AG08395 (cell line): Measurements from ENCODE around the gene OVAAL.

Experiments
- DNase-seq: peaks from one replicate; pipeline ENCODE4 v3.0.0; 2012; ENCODE audit warnings: mixed read lengths, low spot score

Gene OVAAL

DNA sequence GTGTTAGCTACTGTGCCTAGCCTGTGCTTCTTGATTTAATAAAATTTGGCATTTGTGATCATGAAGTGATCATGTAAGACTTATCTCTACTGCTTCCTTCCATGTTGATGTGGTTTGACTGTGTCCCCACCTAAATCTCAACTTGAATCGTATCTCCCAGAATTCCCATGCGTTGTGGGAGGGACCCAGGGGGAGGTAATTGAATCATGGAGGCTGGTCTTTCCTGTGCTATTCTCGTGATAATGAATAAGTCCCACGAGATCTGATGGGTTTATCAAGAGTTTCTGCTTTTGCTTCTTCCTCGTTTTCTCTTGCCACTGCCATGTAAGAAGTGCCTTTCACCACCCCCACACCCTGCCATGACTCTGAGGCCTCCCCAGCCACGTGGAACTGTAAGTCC lies at the start of gene OVAAL:
Gene OVAAL (plus strand): TSS at position 301 of the 400 bp plus-strand sequence.
- no peak for DNase-seq

DNA sequence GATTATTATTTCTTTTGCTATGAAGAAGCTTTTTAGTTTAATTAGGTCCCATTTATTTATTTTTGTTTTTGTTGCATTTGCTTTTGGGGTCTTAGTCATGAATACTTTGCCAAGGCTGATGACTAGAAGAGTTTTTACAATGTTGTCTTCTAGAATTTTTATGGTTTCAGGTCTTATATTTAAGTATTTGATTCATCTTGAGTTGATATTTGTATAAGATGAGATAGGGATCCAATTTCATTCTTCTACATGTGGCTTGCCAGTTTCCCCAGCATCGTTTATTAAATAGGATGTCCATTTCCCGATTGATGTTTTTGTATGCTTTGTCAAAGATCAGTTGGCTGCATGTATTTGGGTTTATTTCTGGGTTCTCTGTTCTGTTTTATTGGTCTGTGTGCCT lies 47.9 kb upstream of the OVAAL start:
- no peak for DNase-seq

DNA sequence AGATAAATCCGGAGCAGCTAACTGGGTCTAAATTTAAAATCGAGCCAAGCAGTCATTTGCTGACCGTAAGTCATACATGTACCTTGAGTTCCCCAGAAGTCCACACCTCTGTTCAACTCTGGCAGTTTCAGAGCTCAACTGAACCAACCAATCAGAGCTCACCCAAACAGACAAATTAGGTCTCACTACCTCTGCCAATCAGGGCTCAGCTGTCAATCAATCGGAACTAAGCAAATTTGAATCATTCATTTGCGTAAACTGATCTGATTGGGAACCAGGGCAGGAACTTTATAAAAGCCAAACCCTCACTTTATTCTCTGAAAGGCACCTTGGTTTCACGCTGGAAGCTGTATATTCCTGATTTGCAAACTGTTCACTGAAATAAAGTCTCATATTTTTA lies 45.2 kb upstream of the OVAAL start:
- DNase-seq, result no peak

DNA sequence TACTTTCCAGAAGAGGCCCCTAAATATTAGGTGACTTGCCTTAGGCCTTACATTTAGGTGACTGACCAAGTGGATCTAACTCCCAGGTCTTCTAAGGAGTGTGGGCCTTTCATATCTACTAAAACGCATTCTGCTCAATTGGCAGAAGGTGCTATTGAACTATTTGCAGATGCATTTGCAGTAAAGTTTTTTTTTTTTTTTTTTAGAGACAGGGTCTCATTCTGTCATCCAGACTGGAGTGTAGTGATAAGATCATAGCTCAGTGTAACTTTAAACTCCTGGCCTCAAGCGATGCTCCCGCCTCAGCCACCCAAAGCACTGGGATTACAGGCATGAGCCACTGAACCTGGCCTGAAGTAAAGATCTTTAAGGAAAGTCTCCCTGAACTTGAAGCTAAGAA lies 43.4 kb upstream of the OVAAL start:
- DNase-seq, result no peak

DNA sequence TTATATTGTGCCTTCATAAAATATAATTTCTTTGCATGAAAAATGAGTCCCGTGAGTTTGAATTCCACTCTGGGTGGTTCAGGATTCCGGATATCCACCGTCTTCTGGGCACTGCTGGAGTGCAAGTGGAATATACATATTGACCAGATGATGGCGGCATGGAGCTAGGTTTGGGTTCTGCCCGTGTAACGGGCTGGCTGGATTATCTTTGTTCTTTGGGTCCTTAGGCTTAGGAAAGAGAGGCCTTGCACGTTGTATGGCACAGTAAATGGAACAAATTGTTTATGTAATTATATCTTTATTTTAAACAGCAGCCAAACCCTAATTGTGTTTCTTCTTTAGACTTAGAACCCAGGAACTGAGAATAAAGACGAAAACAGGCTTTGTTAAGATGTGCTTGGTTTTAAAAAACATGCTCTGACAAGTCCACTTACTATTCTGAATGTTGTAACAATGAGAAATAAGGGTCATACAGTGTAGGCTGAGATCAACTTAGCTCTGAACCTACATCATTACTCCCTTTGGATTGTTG lies 42.8 kb upstream of the OVAAL start:
- DNase-seq, result peak; percentile 87

DNA sequence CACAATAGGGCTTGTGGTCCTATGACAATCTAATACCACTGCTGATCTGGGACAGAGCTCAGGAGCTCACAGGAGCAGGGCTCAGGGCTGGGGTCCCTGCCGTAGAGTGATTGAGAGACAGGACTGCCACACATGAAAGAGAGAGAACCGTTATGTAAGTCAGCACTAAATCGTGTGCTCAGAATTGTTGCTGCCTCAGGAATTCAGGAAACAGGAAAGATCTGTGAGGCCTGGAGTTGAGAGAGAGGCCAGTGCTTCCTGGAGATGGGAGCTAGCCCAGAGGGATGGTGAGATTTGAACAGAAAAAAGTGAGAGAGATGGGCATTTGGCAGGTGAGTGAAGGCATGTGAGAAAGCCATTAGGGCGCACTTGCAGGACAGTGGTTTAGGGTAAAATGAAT lies 38.9 kb upstream of the OVAAL start:
- DNase-seq, result no peak

DNA sequence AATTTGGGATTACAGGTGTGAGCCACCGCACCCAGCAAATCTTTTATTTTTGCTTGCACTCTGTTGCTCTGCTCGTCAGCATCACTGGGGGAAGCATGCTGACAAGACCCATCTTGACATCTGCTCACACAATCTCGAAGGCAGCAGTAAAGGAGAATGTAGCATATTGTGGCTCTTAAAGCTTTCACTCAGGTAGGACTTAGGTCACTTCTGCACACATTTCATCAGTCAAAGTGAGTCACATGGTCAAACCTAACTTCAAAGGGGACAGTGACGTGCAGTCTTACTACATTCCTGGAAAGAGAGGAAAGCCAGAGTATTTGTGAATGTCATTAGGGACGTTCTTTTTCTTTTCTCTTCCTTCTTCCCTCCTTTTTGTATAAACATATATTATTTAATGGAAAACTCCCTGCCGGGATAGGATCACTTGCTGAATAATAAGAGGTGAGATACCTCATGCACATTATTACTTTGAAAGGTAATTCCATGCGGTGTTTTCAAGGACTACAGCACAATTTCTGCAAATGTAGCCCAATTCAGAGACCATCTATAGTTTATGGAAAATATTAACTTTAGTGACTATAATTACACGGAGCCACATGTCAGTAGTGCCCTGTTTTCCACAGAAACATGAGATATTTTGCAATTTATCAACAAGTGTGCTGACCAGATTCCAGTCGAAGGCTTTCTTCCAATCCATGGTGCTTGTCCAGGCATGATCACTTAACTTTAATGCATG lies 37.1 kb upstream of the OVAAL start:
- DNase-seq, result no peak

DNA sequence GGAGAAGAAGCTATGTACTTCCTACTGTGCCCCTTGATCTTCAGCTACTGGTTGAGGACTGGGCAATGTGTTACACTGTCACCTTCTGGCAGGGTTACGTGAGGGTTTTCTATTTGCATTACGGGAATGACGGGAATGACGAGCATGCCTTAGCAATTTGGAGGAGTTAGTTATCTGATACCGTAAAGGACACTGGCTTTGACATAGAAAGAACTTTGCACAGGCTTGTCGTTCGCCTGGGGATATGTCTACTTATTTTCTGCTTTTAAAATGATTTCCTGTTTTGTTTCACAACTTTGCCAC lies 36.6 kb upstream of the OVAAL start:
- no peak for DNase-seq

DNA sequence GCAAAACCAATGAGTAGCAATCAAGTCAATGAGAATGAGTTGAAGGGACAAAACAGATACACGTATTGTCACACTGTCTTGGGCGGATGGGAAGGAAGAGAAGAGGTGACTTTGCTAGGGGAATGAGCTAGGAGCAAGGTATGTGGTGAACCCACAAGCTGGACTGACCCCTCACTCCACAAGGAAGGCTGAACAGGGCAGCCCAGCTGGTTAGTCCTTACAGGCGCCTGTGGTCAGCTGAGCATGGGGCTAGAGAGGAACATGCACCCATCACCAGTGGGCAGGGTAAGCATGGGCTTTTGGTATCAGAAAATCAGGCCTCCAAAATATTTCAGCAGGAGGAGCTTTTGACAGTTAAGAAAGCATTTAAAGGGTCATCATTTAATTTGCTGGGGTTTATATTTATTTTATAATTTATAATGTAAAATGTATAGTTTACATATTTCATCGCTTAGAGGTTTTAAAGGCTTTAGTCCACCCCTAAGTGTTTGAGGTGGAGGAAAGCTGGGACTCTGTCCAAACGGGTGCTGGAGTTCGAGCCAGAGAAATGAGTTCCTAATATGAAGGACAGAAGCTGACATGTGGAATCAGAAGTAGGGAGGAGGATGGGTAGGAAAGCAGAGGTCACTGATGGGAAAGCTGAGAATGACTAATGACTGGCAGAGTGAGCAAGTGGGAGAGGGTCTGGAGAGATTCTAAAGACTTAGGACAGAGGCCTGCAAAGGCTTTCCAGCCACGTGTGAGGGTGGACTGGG lies 34.4 kb upstream of the OVAAL start:
- no peak for DNase-seq

DNA sequence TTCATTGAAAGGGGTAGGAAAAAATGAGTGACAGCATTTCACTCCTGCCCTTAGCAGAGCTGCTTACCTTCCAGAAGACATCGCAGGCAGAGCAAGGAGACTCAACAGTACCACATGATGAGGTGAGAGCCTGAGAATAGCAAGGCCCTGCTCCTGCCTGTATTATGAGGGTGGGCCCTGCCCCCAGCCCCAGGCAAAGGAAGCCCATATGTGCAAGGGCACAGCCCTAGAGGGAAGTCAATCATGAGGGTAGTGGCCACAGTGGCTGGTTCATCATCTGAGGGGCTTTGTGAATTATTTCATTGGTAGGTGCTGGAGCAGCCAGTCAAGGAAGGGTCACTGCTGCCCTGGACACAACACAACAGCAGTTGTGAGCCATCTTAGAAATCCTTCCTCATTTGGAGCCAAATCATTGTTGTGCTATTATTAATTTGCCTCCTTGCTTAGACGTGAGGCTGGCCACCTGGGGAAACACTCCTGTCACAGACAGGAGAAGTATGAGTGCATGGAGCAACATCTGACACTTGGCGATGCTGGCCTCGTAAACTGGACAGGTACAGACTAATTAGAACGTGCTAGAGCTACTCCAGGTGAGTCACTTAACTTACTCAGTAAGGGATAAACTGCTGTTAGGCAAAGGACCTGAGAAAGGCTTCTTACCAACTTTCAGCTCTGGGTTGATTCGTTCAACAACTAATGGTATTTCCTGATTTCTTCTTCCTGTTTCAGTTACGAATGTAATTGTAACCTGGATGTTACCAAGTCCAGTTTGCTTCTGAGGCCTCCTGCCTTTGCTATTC lies 33.6 kb upstream of the OVAAL start:
- no peak for DNase-seq

DNA sequence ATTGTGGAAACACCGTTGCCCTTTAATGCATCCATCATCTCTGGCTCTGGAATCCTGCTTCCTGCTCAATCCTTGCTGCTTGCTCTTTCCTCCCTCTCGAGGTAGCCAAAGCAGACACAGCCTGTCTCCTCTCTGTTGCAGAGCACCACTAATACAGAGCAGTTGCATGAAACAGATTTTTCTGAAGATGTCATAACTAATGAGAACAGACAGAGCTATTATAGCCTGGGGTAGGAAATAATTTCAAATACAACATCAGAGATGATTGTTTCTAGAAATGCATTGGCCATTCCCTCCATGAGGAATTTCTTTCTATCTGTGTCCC lies 33.1 kb upstream of the OVAAL start:
- no peak for DNase-seq

DNA sequence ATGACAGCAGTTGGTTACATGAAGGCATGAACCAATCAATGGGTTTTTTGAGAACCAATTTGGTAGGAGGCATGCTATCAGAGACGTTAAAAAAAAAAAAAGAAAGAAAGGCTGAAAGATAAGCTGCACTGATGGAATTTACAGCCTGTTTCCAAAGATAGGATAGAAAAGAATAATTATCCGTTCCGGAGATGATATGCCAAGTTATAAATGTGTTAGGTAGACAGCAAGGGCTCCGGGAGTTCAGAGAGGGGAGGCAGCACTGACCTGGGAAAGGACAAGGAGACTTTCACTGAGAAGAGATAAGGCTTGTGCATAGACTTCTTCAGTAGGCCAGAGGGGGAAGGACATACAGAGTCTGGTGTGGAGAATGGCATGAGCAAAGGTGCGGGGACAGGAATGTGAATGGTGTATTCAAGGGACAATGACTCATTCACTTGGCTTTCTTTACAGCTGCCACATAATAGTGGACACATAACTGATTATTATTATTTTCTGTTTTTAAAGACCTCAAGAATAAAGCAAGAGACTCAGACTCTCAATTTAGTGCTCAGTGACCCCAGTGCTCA lies 31.6 kb upstream of the OVAAL start:
- no peak for DNase-seq

DNA sequence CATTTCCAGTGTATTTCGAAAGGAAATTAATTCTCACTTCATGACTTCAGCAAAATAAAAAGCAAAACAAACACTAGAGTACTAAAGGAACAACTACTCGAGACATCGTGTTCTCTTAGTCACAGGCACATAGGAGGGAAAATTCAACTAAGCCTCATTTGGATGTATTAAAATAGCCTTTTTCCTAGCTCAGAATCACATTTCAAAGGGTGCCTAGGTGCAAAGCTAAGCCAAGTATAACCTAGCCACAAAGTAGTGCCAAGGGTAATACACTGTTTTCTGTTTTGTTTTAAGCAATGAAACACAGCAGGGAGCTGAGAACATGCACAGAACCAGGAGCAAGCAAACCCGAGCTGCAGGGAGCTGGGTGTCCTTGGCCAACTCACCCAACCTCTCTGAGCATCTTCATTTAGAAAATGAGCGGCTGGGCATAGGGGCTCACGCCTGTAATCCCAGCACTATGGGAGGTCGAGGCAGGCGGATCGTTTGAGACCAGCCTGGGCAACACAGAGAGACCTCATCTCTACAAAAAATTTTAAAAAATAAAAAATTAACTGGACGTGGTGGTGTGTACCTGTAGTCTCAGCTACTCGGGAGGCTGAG lies 29.8 kb upstream of the OVAAL start:
- no peak for DNase-seq

DNA sequence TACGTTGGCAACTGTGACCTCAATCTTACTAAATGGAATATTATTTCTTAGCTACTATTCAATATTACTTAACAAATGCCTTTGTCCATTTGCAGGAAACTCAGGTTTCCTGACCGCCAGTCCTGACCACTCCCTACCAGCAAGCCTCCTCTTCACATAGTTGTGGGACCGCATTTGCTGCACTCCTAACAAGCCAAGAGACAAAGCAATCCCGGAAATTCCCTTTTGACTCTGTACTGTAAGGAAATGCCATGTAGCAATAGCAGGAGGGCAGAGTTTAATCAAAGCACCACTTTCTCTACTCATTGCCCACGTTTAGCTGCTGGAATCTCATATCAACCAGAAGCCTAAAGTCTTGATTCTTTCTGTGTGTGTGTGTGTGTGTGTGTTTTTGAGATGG lies 28.3 kb upstream of the OVAAL start:
- DNase-seq, result peak; percentile 66

DNA sequence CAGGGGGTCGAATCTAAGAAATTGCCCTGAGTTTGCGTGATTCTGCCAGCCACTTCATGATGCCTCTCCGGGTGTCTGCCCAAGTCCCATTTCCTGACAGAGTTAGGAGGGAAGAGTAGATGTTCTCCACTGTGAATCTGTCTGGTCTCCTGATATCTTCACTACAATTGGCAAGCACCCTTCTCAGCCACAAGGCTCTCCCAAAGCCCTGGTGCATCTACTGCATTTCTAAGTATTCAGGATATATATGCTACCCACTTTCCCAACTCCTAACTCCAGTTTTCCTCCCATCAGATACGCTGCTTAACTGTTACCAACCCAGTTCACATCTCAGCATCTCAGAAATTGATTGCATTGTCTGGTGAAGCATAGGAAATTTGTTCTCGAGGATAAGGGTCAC lies 25.9 kb upstream of the OVAAL start:
- DNase-seq, result no peak

DNA sequence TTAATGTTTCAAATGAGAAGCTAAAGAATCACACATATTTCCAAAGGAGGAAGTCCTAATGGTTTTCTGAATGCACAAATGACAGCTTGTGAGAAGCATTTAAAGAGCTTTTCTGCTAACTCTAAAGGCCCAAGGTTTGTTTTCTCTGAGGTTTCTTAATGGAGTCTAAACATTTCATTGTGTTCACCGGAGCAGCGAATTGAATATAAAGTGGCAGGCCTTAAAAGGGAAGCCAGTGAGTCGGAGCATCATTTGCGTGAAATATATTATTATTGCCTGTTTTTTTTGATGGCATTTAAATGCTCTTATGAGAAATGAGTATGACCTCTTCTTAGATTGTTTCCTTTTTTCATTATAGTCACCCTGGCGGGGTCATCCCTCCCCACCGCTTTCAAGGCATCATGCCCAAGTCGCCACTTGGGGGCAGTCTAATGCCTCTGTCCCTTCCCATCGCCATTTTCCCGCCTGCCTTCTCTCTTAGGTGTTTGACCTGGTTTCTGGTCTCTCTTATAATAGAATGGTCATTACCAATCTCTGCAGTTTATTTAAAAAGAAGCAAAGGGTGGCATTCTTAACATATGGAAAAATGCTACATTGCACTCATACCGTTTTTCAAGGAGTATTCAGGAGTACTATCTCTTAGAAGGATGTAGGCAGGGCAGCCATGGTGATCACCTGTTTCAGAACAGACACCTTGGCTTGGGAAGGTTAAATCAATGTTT lies 25.3 kb upstream of the OVAAL start:
- DNase-seq, result peak; percentile 67

DNA sequence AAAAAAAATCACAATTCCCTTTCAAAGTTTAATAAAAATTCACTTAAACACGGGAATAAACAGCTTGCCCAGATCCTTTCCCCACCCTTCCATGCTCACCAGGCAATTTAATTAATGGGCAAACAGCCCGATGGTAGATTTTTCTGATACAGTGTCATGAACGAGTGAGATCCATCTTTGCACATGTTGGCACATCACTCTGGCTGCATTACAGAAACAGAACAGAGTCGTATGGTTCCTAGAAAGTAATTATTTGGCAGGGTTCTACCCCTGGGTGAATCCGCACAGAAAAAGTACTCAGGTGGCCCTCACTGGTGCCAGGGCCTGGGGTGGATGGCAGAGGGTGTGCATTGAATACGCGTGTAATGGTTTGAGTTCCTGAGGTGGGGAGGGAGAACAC lies 24.6 kb upstream of the OVAAL start:
- DNase-seq, result peak; percentile 8

DNA sequence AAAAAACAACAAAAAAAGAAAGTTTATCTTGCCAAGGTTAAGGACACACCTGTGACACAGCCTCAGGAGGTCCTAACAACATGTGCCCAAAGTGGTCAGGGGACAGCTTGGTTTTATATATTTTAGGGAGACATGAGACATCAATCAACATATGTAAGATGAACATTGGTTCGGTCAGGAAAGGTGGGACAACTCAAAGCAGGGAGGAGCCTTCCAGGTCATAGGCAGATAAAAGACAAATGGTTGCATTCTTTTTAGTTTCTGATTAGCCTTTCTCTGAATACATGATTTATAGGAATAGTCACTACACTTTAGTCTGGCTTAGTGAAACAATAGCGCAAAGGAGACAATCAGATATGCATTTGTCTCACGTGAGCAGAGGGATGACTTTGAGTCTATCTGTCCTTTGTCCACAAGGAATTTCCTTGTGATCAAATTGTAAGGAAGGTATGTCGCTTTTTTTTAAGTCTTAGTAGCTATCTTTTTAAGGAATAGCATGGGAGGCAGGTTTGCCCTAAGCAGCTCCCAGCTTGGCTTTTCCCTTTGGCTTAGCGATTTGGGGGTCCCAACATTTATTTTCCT lies 23.3 kb upstream of the OVAAL start:
- DNase-seq, result no peak

DNA sequence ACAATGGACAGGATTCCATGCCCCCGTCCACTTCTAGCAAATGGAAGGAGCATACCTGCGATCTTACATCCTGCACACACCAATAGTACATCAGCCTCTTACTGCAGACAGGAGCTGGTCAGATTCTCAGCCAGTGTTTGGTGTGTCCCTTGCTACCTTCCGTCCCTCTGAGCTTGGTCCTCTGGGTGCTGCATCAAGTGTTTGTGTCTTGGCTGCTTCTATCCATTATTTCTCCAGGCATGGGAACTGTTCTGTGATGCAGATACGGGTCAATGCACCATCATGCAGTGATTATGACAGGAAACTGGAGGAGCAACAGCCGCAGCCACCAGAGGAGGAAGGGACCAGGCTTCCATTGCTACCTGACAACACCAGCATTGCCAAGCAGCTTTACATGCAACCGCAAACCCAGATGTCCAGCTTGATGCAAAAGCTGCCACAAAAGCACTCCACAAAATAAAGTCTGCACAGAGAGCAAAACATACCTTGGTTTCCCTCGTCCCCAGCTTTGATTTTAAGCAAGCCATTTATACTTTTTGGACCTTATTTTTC lies 21.9 kb upstream of the OVAAL start:
- DNase-seq, result no peak

DNA sequence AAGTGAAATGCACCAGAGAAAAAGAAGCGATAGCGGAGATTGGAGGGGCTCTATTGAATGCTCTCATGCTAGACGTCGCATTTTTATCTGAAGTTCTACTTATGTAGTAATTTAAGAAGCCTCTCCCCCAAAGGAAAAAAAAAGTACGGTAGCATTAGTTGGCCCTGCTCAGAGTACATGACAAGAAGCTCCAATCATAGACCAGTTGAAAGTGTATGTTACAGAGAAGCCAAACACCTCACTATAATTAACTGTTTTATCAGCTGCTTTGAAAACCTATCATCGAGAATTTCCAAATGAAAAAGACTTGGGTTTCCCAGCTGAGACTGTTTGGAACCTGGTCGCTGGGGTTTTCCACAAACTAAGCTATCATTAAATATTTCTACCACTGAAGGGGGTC lies 19.6 kb upstream of the OVAAL start:
- DNase-seq, result no peak
